Activated T-cell treated with anti-CD3 and anti-CD28 coated beads, Interleukin-2, amount 50 U/mL, for 72 hours (primary cell): ENCODE data around the gene PLXNA1. TPM values are rescaled to one million over a fixed set of nuclear protein-coding genes. Genes with fewer than 3 reads are reported as not detected.

Experiments used
- ATAC-seq, 2 donors: fragments of 150-1000 bp; cut with Tn5 transposase; replicated peaks in 1 of 2; 2 replicates each; pipeline ENCODE4 v1.10.0; 2021; ENCODE audit warnings: moderate library complexity in 2 of 2, mild to moderate bottlenecking in 1 of 2
- DNase-seq, 2 donors: peaks; one replicate each; pipeline ENCODE4 v3.0.0; 2021 to 2022; ENCODE audit warnings: mixed read lengths in 1 of 2
- H3K27ac Mint-ChIP-seq: one replicate; pipeline ENCODE4 v1.8.0; 2022; ENCODE audit warnings: mild to moderate bottlenecking, moderate library complexity, mixed read lengths
- H3K27me3 Mint-ChIP-seq: one replicate; pipeline ENCODE4 v1.8.0; 2022; ENCODE audit warnings: low read depth, mixed read lengths
- H3K36me3 Mint-ChIP-seq, 2 donors: one replicate each; pipeline ENCODE4 v1.8.0; 2022; ENCODE audit warnings: mixed read lengths in 2 of 2, mild to moderate bottlenecking in 1 of 2; ENCODE audit not compliant: insufficient read depth in 2 of 2
- H3K4me1 Mint-ChIP-seq: one replicate; pipeline ENCODE4 v1.8.0; 2022; ENCODE audit warnings: low read depth, mixed read lengths
- H3K4me3 Mint-ChIP-seq, 2 donors: one replicate each; pipeline ENCODE4 v1.8.0; 2022; ENCODE audit warnings: mild to moderate bottlenecking in 2 of 2, mixed read lengths in 2 of 2, moderate library complexity in 2 of 2
- H3K9me3 Mint-ChIP-seq, 2 donors: one replicate each; pipeline ENCODE4 v1.8.0; 2022; ENCODE audit warnings: mixed read lengths in 2 of 2
- total RNA-seq, 2 donors: library from RNA; stranded (reverse); gene quantifications; one replicate each; pipeline ENCODE4 v1.2.3, GENCODE V29; 2022

Gene PLXNA1
- total RNA-seq, 2 donors from 2014 or later: 3.7 to 5.2 TPM

GRCh38 chr3:127022849-127023248, 39.9 kb downstream of the PLXNA1 start:
- Mint-ChIP-seq H3K4me3 (no peak overlapping the region), H3K4me1 (no peaks in the 10 kb centered on the region), H3K27ac (no peak overlapping the region), H3K27me3 (no peaks in the 10 kb centered on the region), H3K36me3 (no peaks in the 10 kb centered on the region), H3K9me3 (no peaks in the 10 kb centered on the region)
- DNase-seq (no peak), ATAC-seq (no peak)

- H3K4me3 Mint-ChIP-seq: no peak overlapping the region
- H3K4me1 Mint-ChIP-seq: no peaks in the 10 kb centered on the region
- no peak for ATAC-seq
- H3K36me3 Mint-ChIP-seq: no peaks in the 10 kb centered on the region
- no peak overlapping the region for H3K27ac Mint-ChIP-seq
- no peaks in the 10 kb centered on the region for H3K27me3 Mint-ChIP-seq
- H3K9me3 Mint-ChIP-seq: no peaks in the 10 kb centered on the region
- no peak for DNase-seq
Measured at GRCh38 chr3:127025456-127025855, 42.5 kb downstream of the PLXNA1 start.

GRCh38 chr3:127026036-127026435, 43.1 kb downstream of the PLXNA1 start:
- no peak overlapping the region for H3K27ac Mint-ChIP-seq
- H3K4me3 Mint-ChIP-seq: no peak overlapping the region
- DNase-seq: no peak
- ATAC-seq: no peak
- no peaks in the 10 kb centered on the region for H3K9me3 Mint-ChIP-seq
- no peaks in the 10 kb centered on the region for H3K36me3 Mint-ChIP-seq
- no peaks in the 10 kb centered on the region for H3K4me1 Mint-ChIP-seq
- no peaks in the 10 kb centered on the region for H3K27me3 Mint-ChIP-seq

GRCh38 chr3:127026661-127027060, 43.7 kb downstream of the PLXNA1 start:
- no peak for DNase-seq
- Mint-ChIP-seq H3K27ac (no peak overlapping the region), H3K27me3 (no peaks in the 10 kb centered on the region), H3K9me3 (no peaks in the 10 kb centered on the region), H3K4me3 (no peak overlapping the region), H3K4me1 (no peaks in the 10 kb centered on the region), H3K36me3 (no peaks in the 10 kb centered on the region)
- ATAC-seq: no peak

GRCh38 chr3:127027061-127027735, 44.3 kb downstream of the PLXNA1 start:
- Mint-ChIP-seq H3K27ac (no peak overlapping the region), H3K4me3 (no peak overlapping the region), H3K9me3 (no peaks in the 10 kb centered on the region), H3K4me1 (no peaks in the 10 kb centered on the region), H3K36me3 (no peaks in the 10 kb centered on the region), H3K27me3 (no peaks in the 10 kb centered on the region)
- no peak for ATAC-seq
- DNase-seq: no peak

- no peak overlapping the region for H3K4me3 Mint-ChIP-seq
- no peaks in the 10 kb centered on the region for H3K36me3 Mint-ChIP-seq
- H3K4me1 Mint-ChIP-seq: no peaks in the 10 kb centered on the region
- no peaks in the 10 kb centered on the region for H3K9me3 Mint-ChIP-seq
- no peaks in the 10 kb centered on the region for H3K27me3 Mint-ChIP-seq
- peak in 1 of 2 donors; percentile 7 for ATAC-seq
- DNase-seq: no peak
- H3K27ac Mint-ChIP-seq: no peak overlapping the region
Measured at GRCh38 chr3:127027811-127028548, 45.1 kb downstream of the PLXNA1 start.

GRCh38 chr3:127028781-127029657, 46.1 kb downstream of the PLXNA1 start:
- DNase-seq (no peak), ATAC-seq (no peak)
- Mint-ChIP-seq H3K27ac (no peak overlapping the region), H3K4me3 (no peak overlapping the region), H3K36me3 (no peaks in the 10 kb centered on the region), H3K27me3 (no peaks in the 10 kb centered on the region), H3K9me3 (no peaks in the 10 kb centered on the region), H3K4me1 (no peaks in the 10 kb centered on the region)

GRCh38 chr3:127029658-127030507, 47.0 kb downstream of the PLXNA1 start:
- no peak overlapping the region for H3K4me3 Mint-ChIP-seq
- DNase-seq (no peak), ATAC-seq (no peak)
- no peak overlapping the region for H3K27ac Mint-ChIP-seq
- H3K4me1 Mint-ChIP-seq: no peaks in the 10 kb centered on the region
- H3K27me3 Mint-ChIP-seq: no peaks in the 10 kb centered on the region
- no peaks in the 10 kb centered on the region for H3K36me3 Mint-ChIP-seq
- no peaks in the 10 kb centered on the region for H3K9me3 Mint-ChIP-seq

- ATAC-seq (no peak), DNase-seq (no peak)
- no peaks in the 10 kb centered on the region for H3K27me3 Mint-ChIP-seq
- no peak overlapping the region for H3K27ac Mint-ChIP-seq
- H3K9me3 Mint-ChIP-seq: no peaks in the 10 kb centered on the region
- no peaks in the 10 kb centered on the region for H3K4me1 Mint-ChIP-seq
- no peaks in the 10 kb centered on the region for H3K36me3 Mint-ChIP-seq
- H3K4me3 Mint-ChIP-seq: no peak overlapping the region
Measured at GRCh38 chr3:127030508-127031412, 47.8 kb downstream of the PLXNA1 start.

- Mint-ChIP-seq H3K27ac (no peak overlapping the region), H3K4me3 (no peak overlapping the region), H3K27me3 (no peaks in the 10 kb centered on the region), H3K4me1 (no peaks in the 10 kb centered on the region), H3K36me3 (no peaks in the 10 kb centered on the region), H3K9me3 (no peaks in the 10 kb centered on the region)
- DNase-seq (no peak), ATAC-seq (no peak)
Measured at GRCh38 chr3:127031413-127031810, 48.5 kb downstream of the PLXNA1 start.

GRCh38 chr3:127031845-127032244, 48.9 kb downstream of the PLXNA1 start:
- no peak overlapping the region for H3K4me3 Mint-ChIP-seq
- no peak for ATAC-seq
- no peaks in the 10 kb centered on the region for H3K27me3 Mint-ChIP-seq
- H3K4me1 Mint-ChIP-seq: no peaks in the 10 kb centered on the region
- no peak overlapping the region for H3K27ac Mint-ChIP-seq
- no peak for DNase-seq
- H3K9me3 Mint-ChIP-seq: no peaks in the 10 kb centered on the region
- H3K36me3 Mint-ChIP-seq: no peaks in the 10 kb centered on the region
